GM19025 (cell line): ENCODE results near the gene LNX2.

Source experiments
- ATAC-seq: cut with Tn5 transposase; IDR thresholded peaks from one replicate; pipeline ENCODE4 v1.9.1; 2021; ENCODE audit warnings: mild to moderate bottlenecking, low read depth, moderate library complexity; ENCODE audit not compliant: unreplicated experiment

LNX2 gene

DNA sequence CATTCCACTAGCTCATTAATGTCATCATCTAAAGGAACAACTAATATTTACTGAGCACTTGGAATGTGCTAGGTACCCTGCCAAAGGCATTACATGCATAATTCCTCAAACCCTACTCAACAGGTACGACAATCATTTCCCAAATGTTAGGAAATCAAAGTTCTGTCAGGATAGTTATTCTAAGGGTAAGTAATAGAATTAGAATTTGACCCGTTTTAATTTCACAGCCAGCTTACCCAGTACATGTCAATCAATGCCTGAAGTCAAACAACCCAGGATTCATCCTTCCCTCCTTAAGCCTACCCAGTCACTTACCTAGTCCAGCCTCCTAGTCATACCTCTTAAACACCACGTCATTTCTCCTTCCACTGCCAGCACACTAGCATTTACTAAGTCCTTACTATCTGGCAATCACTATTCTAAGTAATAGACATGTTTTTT, 2.4 kb downstream of the LNX2 start:
- no peak for ATAC-seq

DNA sequence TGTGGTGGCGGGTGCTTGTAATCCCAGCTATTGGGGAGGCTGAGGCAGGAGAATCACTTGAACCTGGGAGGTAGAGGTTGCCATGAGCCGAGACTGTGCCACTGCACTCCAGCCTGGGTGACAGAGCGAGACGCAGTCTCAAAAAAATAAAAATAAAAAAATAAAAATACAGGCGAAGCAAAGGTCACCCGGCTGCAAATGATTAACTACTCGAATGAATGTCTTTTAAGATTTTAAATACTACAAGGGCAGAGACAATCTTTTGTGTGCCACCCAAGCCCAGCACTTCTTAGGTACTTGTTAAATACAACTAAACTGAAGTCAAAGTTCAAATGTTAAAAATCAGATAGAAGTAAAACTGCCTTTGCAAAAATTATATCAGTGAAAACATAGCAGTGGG, 6.7 kb downstream of the LNX2 start:
- ATAC-seq, result no peak

DNA sequence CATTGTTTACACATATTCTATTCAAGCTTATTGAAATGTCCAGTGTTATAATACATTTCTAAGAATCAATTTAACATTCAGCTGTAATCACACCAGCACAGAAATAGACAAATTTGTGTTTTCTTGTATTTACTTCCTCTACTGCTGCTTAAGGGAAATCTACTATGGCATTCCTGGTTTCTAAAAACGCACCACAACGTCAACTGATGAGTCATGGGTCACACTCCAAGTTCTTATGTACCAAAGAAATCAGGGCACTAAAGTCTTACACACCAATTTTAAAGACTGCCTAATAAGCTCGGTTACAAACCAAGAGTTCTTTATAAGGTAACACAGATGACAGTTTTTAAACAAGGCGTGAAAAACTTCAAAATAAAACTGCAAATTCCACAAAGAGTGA, 13.2 kb downstream of the LNX2 start:
- ATAC-seq, result no peak

DNA sequence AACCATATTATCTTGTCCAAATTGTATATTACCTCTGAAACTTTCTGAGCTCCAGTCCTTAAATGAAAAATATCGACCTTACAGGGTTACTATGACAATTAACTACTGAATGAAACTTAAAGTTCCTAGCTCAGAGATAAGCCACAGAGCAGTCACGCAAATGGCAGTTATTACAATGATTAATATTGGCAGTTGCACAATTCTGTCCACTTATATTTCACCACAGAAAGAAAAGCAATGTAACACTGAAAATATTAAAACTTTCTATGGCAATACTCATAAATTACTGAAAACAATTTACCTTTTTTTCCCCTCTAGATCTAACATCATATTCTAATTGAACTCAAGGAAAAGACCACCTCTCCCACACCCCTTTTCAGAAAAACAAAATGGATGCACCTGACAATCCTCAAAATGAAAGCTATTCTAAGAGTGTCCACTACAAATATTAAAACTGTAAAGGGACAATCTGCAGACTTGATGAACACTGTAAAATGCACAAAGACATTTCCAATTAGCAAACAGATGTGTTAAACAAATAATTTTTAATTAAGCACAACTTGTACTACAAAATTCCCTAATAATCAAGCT, 14.6 kb downstream of the LNX2 start:
- no peak for ATAC-seq

DNA sequence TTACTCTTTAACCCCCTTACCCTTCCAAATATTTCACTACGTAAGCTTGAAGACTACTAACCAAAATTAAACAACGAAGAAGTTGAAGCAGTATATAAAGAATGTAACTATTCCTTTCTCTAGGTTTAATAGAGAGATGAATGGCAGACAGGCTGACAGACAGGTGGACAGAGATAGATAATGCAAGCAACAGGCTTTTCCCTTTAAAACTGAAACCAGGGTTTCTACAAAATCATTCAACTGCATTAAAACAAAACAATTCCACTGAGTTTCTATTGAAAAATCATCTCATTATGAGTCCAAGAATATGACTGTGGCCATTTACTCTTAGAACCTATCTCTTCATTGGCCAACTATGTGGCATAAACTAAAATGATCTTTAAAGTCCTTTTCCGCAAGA, 15.2 kb downstream of the LNX2 start:
- no peak for ATAC-seq

DNA sequence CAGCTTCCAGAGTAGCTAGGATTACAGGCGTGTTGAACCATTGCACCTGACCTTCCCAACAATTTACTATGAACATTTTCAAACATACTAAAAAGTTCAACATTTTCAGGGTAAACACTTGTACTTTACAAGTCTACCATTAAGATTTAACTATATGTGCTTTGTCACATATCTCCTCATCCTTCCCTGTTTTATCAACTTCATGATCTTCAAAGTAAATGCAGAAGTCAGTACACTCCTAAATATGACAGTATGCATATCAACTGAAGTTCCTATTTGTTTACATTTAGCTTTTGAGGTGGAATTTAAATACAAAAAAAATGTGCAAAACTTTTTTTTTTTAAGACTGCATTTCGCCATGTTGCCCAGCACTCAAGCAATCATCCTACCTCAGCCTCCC, 18.5 kb downstream of the LNX2 start:
- no peak for ATAC-seq

DNA sequence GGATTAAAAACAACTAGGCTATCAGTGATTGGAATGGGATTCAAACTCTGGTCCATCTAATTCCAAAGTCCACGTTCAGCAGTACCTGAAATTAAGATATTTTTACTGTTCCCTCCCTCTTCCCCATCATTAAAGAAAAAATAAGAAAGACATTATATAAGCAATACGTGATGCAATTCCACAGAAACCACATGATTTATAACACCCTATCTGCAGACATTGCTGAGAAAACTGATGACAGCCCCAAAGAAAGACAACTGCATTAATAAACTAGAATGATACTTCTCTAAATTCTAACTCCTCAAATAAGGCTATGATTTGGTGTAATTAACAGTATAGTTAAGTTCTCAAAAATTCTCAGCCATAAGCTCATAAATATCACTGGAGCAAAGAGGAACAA, 19.1 kb downstream of the LNX2 start:
- no peak for ATAC-seq

DNA sequence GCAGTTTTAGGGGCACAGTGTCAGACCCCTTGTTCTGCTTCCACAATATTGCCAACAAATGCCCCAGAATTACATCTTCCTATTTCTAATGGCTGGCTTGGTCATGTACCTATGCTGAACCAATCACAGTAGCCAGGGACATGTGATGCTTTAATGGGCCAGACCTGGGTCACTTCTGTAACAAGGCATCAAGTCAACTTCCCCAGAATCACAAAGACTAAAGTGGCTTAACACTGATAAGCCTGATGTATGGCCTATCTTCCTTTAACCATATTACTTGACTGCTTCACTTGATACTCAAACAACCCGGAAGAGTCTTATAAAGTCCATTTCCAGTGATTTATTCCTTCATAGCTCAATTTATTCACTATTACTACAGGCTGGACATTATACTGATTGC, 19.6 kb downstream of the LNX2 start:
- no peak for ATAC-seq

DNA sequence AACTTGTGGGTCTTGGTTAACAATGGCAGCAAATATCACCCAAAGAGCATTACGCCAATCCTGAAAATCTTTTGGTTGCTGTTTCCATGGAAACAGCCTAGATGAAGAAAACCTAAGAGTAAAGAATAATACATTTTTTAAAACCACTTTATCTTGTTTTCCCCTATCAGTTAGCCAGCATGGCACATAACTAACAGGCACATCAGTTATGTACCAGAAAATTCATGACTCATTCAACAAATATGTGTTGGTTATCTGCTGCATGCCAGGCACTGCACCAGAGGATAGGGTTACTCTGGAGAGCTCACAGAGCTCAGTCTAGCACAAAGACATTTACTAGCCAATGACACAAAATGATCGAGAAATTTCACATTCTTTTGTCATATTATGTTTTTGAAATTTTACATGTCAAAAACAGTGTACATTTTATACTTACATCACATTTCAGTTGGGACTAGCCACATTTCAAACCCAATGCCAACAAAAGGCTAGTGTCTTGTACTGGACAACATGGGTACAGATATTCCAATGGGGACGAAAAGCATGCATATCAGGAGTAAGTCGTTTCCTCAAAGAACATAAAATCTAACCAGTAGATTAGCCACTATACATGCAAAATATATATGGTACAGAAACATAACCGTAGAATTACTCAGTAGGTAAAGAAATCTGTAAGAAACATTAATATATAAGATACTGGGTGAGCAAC, 20.3 kb downstream of the LNX2 start:
- ATAC-seq, result no peak

DNA sequence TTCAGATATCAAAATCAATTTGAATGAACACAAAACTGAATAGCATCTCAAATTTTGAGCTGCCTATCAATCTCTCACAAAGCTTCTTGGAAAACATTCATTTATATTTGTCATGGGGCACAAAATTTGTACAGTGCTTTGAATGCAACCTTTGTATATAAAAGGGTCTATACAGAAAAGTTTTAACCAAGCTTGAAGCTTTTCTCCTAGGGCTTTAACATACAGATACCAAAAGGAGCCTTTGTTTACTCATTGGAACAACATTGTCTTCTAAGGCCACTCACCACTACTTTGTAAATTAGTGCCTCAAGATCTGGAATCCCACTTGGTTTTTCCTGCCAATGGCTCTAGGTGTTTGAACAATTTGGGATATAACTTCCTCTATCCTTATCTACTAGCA, 21.2 kb downstream of the LNX2 start:
- ATAC-seq, result no peak

DNA sequence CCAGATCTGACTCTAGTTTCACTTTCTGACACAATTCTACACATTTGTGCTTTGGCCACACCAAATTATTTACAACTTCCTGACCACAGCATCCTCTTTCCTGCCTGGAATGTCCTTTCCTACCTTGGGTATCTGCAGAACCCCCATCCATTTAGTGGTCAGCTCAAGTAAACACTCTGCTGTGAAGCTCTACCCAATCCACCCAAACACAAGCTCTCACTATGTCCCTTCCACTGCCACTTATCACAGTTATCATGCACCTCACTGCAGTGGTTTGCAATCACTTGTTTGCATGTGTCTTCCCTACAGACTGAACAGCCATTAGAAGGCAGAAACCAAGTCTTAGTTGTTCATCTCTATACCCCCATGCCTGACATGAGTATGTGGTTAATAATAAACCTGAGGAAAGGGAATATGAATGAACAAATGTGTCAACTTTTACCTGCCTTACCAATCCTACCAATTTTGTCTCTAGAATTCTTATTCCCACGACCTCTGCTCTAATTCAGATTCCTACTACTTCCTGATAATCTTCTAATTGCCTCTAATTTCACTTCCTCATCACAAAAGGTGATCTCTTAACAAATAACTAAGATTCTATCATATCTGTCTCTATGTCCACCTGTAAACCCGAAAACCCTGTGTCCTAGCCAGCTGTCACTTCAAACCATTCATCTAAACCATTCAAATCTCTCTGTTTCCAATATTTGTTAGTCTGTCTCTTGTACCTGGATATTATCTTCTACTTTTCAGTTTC, 25.1 kb downstream of the LNX2 start:
- no peak for ATAC-seq

DNA sequence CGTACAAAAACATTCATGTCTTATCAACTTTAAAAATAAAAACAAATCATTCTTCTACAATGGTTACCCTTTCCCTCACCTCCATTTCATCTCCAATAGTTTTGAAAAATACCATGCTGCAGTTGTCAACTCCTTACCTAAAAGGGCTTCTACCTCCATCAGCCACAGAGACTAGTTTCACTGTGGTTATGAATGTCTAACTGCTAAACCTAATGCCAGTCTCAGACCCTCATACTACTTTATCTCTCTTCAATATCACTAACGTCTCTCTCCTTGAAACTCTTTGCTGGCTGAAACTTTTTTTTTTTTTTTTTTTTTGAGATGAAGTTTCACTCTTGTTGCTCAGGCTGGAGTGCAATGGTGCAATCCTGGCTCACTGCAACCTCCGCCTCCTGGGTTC, 27.1 kb downstream of the LNX2 start:
- peak; percentile 51 for ATAC-seq

DNA sequence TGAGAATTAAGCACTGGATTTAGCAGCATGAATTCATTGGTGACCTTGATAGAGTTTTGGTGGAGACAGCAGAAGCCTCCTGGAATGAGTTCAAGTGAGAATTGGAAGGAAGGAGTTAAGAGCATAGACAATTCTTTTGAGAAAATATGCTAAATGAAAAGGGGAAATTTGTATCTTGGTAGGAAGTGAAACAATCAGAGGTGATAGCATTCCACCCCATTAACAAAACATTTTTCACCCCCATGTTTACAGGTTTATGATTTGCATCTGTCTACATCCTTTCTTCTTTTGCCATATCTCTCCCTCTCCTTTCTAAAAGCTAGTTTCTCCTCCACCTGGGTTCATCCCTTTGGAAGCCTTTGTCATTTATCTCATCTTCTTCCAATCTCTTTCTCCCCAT, 27.5 kb downstream of the LNX2 start:
- ATAC-seq, result no peak

DNA sequence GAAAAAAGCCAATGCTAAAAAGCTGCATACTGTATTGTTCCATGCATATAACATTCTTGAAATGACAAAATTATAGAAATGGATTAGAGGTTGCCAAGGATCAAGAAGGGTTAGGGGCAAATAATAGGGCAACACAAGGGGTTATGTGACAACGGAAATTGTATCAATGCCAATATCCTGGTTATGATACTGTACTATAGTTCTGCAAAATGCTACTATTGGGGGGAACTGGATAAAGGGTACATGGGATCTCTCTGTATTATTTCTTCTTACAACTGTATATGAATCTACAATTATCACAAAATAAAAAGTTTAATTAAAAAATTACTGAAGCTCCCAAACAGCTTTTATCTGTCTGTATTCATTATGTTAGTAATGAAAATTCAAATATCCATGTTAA, 31.9 kb downstream of the LNX2 start:
- ATAC-seq, result no peak

DNA sequence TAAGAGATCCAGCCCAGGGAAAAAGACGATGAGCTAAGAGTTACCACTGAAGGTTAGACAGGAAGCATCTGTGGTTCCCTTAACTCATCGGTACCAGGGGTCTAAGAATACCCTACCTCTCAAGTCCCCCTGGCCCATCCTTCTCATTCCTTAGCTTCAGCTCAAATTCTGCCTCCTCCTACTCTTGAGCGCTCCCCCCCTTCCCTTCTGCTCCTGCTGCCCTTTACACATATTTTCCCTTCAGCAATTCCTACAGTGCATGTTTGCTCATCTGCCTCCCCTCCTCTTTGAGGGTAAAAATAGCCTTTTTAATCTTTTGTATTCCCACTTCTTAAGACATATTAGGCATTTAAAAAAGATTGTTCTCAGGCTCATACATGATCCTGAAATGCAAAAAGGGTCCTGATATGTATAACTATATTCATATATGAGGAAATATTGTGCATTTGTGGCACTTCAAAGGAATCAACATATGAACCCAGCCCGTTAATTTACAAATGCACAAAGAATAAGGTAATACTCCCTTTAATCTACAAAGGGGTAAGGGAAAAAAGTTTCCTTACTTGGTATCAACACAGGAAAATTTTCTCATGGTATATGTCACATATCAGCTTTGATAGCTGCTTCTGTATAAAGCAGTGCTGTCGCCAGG, 33.1 kb downstream of the LNX2 start:
- no peak for ATAC-seq

DNA sequence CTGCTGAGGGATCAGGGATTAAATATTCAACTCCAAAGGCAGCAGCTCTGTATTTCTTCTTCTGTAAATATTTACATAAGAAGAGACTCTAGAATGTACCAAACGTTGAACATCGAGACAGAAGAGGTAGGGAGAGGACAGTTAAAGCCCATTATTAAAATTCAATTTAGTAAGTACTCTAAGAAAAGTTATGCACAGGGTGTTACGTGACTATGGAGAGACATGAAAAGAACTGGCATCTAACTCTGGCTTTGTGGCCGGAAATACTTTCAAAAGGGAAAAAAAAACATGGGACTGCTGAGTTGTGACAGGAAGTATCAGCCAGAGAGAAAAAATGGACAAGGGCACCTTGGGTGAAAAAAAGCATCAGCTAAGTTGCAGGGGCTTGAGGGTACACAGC, 36.7 kb downstream of the LNX2 start:
- no peak for ATAC-seq

DNA sequence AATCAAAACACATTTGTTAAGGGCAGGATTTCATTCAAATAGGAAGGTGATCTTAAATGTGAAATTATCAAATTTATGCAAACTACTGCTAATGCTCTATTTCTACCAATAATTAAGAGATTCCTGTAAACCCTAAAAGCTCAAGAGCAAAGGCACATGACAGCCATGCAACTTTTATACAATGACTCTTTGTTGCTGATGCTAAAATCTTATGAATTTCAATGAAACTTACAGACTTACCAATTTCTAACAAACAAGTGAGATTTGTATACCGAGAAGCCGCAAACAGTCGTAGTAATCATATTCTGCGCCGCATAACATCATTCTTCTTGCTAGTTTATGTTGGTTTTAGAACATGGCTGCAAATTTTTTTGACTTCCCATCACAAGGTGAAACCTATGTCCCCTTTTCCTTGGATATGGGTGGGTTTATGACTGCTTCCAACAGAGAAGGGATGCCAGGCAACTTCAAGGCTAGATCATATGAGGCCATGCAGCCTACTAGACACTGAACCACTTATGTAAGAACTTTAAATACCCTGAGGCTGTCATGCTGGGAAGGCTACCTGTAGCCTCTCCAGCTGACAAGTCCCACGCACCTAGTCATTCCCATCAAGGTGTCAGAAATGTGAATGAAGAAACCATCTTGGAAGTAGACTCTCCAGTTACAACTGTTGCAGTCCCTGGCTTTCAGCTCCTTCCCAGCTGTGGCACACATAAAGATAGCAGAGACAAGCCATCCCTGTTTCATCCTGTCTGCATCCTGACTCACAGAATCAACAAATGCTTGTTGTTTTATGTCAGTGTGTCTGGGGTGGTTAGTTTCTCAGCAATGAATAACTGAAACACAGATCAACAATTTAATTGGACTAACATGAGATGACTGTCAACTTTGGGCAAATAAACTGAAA, 42.0 kb downstream of the LNX2 start:
- no peak for ATAC-seq

DNA sequence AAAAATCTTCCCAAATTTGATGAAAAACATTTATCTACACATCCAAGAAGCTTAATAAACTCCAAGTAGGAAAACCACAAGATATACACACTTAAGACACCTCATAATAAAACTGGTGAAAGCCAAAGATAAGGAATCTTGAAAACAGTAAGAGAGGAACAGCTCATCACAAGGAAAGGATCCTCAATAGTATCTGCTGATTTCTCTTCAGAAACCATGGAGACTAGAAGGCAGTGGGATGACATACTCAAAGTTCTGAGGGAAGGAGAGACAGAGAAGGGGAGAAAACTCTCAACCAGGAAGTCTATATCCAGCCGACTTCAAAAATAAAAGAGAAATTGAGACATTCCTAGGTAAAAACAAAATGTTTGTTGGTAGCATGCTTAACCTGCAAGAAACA, 45.7 kb downstream of the LNX2 start:
- ATAC-seq, result no peak

DNA sequence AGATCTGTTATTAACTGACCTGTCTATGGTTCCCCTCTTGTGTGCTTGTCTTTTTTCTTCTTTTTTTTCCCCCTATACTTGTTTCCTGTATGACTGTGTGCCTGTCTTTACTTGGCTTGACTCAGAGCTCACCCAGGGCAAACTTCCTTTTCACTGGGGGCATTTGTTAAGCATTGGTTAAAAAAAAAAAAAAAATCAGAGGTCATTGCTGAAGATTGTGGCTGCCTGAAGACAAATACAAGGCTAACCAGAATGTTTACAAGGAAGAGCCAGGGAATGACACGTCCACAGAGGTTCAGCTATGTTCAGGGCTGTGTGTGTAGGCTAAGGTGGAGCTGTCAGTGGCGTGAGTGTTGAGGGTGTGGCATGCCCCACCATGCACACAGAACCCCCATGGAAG, 47.1 kb downstream of the LNX2 start:
- no peak for ATAC-seq

DNA sequence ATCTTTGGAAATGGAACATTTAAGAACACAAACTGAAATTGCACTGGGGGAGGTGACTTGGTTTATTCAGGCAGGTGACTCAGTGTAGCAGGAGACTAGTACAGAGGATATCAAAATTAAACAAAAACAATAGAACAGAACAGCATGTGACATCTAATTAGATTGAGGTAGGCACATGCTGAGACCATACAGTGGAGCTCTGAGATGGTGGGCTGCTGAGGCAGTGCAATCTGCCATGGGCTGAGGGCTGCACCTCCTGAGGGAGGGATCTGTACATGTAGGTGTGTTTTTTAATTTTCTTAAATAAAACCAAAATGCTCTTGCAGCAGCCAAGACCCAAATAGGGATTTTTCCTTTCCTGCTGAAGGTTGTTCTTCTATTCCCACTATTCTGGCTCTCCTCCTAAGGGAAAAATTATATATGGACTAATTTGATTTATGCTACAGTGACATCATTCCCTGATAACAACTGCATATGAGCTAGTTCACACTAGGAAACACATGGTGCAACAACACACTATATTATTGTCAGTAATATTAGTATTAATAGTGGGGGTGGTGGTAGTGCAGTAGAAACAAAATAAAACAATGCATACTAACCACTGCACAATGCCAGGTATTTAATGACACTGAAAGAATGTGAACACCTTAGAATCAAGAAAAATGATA, 48.0 kb downstream of the LNX2 start:
- no peak for ATAC-seq
